Esophagus muscularis mucosa (tissue), 4 donors: Measurements from ENCODE around the gene RHBDL1.

Source experiments
- EP300 ChIP-seq: sonication (generic); formaldehyde crosslinking; IDR thresholded peaks from one replicate; pipeline ENCODE4 v1.6.1; 2017; ENCODE audit warnings: antibody characterized with exemption
- POLR2A ChIP-seq: fragments of 450-650 bp; IDR thresholded peaks from one replicate; pipeline ENCODE4 v1.6.1; 2017; ENCODE audit warnings: antibody characterized with exemption, moderate library complexity, mild to moderate bottlenecking, low read depth
- POLR2AphosphoS5 ChIP-seq, 2 donors: sonication (generic); formaldehyde crosslinking; IDR thresholded peaks; one replicate each; pipeline ENCODE4 v1.6.1; 2017; ENCODE audit warnings: antibody characterized with exemption in 2 of 2
- TF ChIP-seq, protein P1 (sequence below), 3 experiments: fragments of 200-600 bp in 2 of 3; fragments of 450-650 bp in 1 of 3; sonication (generic) in 2 of 3; IDR thresholded peaks; one replicate each; pipeline ENCODE4 v1.5.1; 2017 to 2019; ENCODE audit warnings: antibody characterized with exemption in 3 of 3, mild to moderate bottlenecking in 2 of 3, moderate library complexity in 1 of 3

DNA sequence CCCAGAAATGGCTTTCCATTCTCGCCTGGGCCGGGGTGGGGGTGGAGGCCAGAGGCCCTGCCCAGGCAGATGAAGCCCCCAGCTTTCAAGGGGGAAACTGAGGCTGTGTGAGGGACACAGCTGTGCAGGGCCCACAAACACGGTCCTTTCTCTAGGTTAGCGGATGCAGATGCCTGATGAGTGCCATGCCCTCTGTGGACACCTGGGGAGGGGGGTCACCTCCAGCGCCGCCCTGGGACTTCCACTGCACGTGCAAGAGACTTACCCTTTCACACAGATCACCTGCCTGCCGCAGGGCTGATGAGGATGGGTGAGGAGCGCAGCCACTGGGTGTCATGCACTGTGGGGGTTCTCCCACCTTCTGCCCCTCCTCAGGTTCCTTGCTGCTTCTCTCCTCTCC lies 42.9 kb downstream of the RHBDL1 start:
- TF ChIP-seq, protein P1, sequence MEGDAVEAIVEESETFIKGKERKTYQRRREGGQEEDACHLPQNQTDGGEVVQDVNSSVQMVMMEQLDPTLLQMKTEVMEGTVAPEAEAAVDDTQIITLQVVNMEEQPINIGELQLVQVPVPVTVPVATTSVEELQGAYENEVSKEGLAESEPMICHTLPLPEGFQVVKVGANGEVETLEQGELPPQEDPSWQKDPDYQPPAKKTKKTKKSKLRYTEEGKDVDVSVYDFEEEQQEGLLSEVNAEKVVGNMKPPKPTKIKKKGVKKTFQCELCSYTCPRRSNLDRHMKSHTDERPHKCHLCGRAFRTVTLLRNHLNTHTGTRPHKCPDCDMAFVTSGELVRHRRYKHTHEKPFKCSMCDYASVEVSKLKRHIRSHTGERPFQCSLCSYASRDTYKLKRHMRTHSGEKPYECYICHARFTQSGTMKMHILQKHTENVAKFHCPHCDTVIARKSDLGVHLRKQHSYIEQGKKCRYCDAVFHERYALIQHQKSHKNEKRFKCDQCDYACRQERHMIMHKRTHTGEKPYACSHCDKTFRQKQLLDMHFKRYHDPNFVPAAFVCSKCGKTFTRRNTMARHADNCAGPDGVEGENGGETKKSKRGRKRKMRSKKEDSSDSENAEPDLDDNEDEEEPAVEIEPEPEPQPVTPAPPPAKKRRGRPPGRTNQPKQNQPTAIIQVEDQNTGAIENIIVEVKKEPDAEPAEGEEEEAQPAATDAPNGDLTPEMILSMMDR (IDR thresholded peaks at IDR 0.05) = no peak
- TF ChIP-seq EP300 (no peak), POLR2A (no peak), POLR2AphosphoS5 (IDR thresholded peaks at IDR 0.05) (no peak)
